ENCODE results near the gene CSTPP1. TPM values are rescaled to one million over a fixed set of nuclear protein-coding genes. Genes with fewer than 3 reads are reported as not detected.

Gene CSTPP1
- total and polyA plus RNA-seq, 2 of the 4 experiments (the other 2 are of a cell fraction): 22.0 to 35.7 TPM

GRCh38 chr11:46888636-46889035 is 47.9 kb upstream of the CSTPP1 start:
- Histone ChIP-seq H3K36me3 (ENCODE audit: control insufficient read depth, insufficient read depth, low read length) (peaks cover 7% of the 10 kb centered on the region), H2BK15ac (ENCODE audit: low read depth, low read length) (no peak overlapping the region), H3K4me1 (ENCODE audit: control insufficient read depth, insufficient read depth, low read length) (no peaks in the 10 kb centered on the region; the same call in 1 of the 2 replicates), H3K14ac (replicated peaks; ENCODE audit: low read depth, low read length) (no peak overlapping the region), H2AFZ (replicated peaks; ENCODE audit: low read length, poor library complexity) (no peak overlapping the region), H3K4me2 (ENCODE audit: low read depth, low read length) (no peak overlapping the region), H4K8ac (ENCODE audit: low read depth in 2 of 2, low read length in 2 of 2) (no peak overlapping the region), H4K5ac (ENCODE audit: low read depth, low read length) (no peak overlapping the region), H3K4ac (ENCODE audit: low read depth, low read length) (no peak overlapping the region), H2BK20ac (ENCODE audit: low read depth, low read length) (no peak overlapping the region), H2AK9ac (replicated peaks; ENCODE audit: low read depth, low read length, poor library complexity) (no peak overlapping the region), H4K20me1 (ENCODE audit: insufficient read depth, low read length) (no peaks in the 10 kb centered on the region), H3K23ac (ENCODE audit: low read depth, low read length) (no peak overlapping the region), H3K4me3 (ENCODE audit: insufficient read depth, low read depth, low read length) (no peak overlapping the region), H2BK5ac (ENCODE audit: low read depth, low read length, poor library complexity, severe bottlenecking) (no peak overlapping the region), H3K27me3 (ENCODE audit: control insufficient read depth, insufficient read depth, low read length) (no peaks in the 10 kb centered on the region), H3K27ac (ENCODE audit: insufficient read depth, low read length) (no peak overlapping the region), H2AK5ac (ENCODE audit: low read depth, low read length) (no peak overlapping the region), H3K18ac (ENCODE audit: low read depth, low read length) (no peak overlapping the region), H3K9ac (ENCODE audit: low read depth, low read length) (no peak overlapping the region), H3K56ac (ENCODE audit: extremely low read depth, insufficient read depth, low read length) (no peak overlapping the region), H2BK120ac (ENCODE audit: low read depth, low read length) (no peak overlapping the region), H3K9me1 (ENCODE audit: insufficient read depth, low read length) (0 out of 2 replicates have a peak, but pooled peaks cover 3% of the 10 kb centered on the region), H4K91ac (ENCODE audit: insufficient read depth, low read depth, low read length) (no peak overlapping the region), H3K9me3 (ENCODE audit: control insufficient read depth, insufficient read depth, low read length) (no peaks in the 10 kb centered on the region), H3K79me1 (ENCODE audit: low read depth in 1 of 2, low read length in 2 of 2) (no peaks in the 10 kb centered on the region)
- dilution Hi-C loops (cut with HindIII; ENCODE audit: low sequenced_read_pairs, unreplicated experiment): no loop called here
- ChIA-PET CTCF (no interaction called here), POLR2A (ENCODE audit: unreplicated experiment) (no interaction called here)
- no CpG with 5 or more reads among the region's 5 CpGs for WGBS, 2 experiments (ENCODE audit: extremely low coverage in 2 of 2, insufficient read length in 1 of 2)
- TF ChIP-seq SMC3 (IDR thresholded peaks at IDR 0.05; ENCODE audit: low read depth, low read length): no peak
- TF ChIP-seq RAD21 (IDR thresholded peaks at IDR 0.05; ENCODE audit: low read length): no peak
- TF ChIP-seq BHLHE40 (IDR thresholded peaks at IDR 0.05; ENCODE audit: low read depth, low read length): no peak
- TF ChIP-seq POLR2A (IDR thresholded peaks at IDR 0.05; ENCODE audit: low read depth, low read length): no peak
- no peak for TF ChIP-seq USF2 (IDR thresholded peaks at IDR 0.05; ENCODE audit: low read depth, low read length)
- TF ChIP-seq CEBPB (IDR thresholded peaks at IDR 0.05; ENCODE audit: low read depth, low read length): no peak
- no peak for TF ChIP-seq MAFK (IDR thresholded peaks at IDR 0.05; ENCODE audit: low read depth, low read length)
- TF ChIP-seq ELK1 (IDR thresholded peaks at IDR 0.05; ENCODE audit: borderline replicate concordance, low read depth, low read length): no peak
- TF ChIP-seq NFE2L2 (IDR thresholded peaks at IDR 0.05; ENCODE audit: low read depth, low read length): no peak
- TF ChIP-seq MXI1 (IDR thresholded peaks at IDR 0.05; ENCODE audit: borderline replicate concordance, low read depth, low read length): no peak
- no peak for TF ChIP-seq MAZ (IDR thresholded peaks at IDR 0.05; ENCODE audit: borderline replicate concordance, low read depth, low read length)
- no peak for TF ChIP-seq RCOR1 (IDR thresholded peaks at IDR 0.05; ENCODE audit: insufficient replicate concordance, low read length)
- TF ChIP-seq, protein P1, sequence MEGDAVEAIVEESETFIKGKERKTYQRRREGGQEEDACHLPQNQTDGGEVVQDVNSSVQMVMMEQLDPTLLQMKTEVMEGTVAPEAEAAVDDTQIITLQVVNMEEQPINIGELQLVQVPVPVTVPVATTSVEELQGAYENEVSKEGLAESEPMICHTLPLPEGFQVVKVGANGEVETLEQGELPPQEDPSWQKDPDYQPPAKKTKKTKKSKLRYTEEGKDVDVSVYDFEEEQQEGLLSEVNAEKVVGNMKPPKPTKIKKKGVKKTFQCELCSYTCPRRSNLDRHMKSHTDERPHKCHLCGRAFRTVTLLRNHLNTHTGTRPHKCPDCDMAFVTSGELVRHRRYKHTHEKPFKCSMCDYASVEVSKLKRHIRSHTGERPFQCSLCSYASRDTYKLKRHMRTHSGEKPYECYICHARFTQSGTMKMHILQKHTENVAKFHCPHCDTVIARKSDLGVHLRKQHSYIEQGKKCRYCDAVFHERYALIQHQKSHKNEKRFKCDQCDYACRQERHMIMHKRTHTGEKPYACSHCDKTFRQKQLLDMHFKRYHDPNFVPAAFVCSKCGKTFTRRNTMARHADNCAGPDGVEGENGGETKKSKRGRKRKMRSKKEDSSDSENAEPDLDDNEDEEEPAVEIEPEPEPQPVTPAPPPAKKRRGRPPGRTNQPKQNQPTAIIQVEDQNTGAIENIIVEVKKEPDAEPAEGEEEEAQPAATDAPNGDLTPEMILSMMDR (conservative IDR thresholded peaks at IDR 0.05; ENCODE audit: low read depth, low read length): no peak
- no peak for TF ChIP-seq RFX5 (IDR thresholded peaks at IDR 0.05; ENCODE audit: low read depth, low read length)
- no peak for TF ChIP-seq CHD1 (IDR thresholded peaks at IDR 0.05; ENCODE audit: low read depth, low read length)
- TF ChIP-seq FOS (IDR thresholded peaks at IDR 0.05; ENCODE audit: low read depth, low read length): no peak
- ATAC-seq (ENCODE audit: low read depth): no peak
- intact Hi-C loops (cut with micrococcal nuclease): loop anchor here (1.0 kb wide), 2 partner anchors 265 to 273 kb away; no protein-coding TSS in a partner anchor
- no peak for DNase-seq
- BruUV-seq (replicated peaks): no TSS peak
- in situ Hi-C loops (cut with MboI; ENCODE audit: low sequenced_read_pairs): loop anchor here (5.0 to 25.0 kb wide), 2 partner anchors 264 to 474 kb away; partner anchors contain the start of gene MYBPC3
